Naive B cell (primary cell): ENCODE results near the gene SP5. TPM values are rescaled to one million over a fixed set of nuclear protein-coding genes. Genes with fewer than 3 reads are reported as not detected.
"Not testable (repeated sequence)": the region's sequence is repeated elsewhere in the genome, so short reads cannot be mapped to it uniquely, and the experiment has no call there.

Experiments
- ATAC-seq, 2 donors: fragments of 150-1000 bp; cut with Tn5 transposase; 2 replicates each; pipeline ENCODE4 v1.10.0; 2021; ENCODE audit warnings: low read depth in 2 of 2, mild to moderate bottlenecking in 2 of 2, moderate library complexity in 2 of 2
- DNase-seq: peaks from one replicate; pipeline ENCODE4 v3.0.0; 2022
- H3K27ac Mint-ChIP-seq, 6 donors: one replicate each; pipeline ENCODE4 v1.8.0; 2020 to 2022; ENCODE audit warnings: mild to moderate bottlenecking in 6 of 6, mixed read lengths in 6 of 6, moderate library complexity in 5 of 6, inconsistent platforms in 2 of 6
- H3K27me3 Mint-ChIP-seq, 3 donors: one replicate each; pipeline ENCODE4 v1.8.0; 2021 to 2022; ENCODE audit warnings: mixed read lengths in 3 of 3, mild to moderate bottlenecking in 1 of 3
- H3K36me3 Mint-ChIP-seq, 2 donors: one replicate each; pipeline ENCODE4 v1.8.0; 2020 to 2022; ENCODE audit warnings: mixed read lengths in 2 of 2, inconsistent platforms in 1 of 2, mild to moderate bottlenecking in 1 of 2
- H3K4me1 Mint-ChIP-seq, 3 donors: one replicate each; pipeline ENCODE4 v1.8.0; 2020 to 2022; ENCODE audit warnings: mixed read lengths in 3 of 3, inconsistent platforms in 1 of 3, mild to moderate bottlenecking in 1 of 3, moderate library complexity in 1 of 3
- H3K4me3 Mint-ChIP-seq, 8 donors: one replicate each; pipeline ENCODE4 v1.8.0; 2020 to 2022; ENCODE audit warnings: mild to moderate bottlenecking in 8 of 8, mixed read lengths in 8 of 8, moderate library complexity in 8 of 8, inconsistent platforms in 2 of 8
- H3K9me3 Mint-ChIP-seq, 7 donors: one replicate each; pipeline ENCODE4 v1.8.0; 2020 to 2022; ENCODE audit warnings: mixed read lengths in 7 of 7, mild to moderate bottlenecking in 5 of 7, inconsistent platforms in 2 of 7, moderate library complexity in 1 of 7
- polyA plus RNA-seq, 6 donors: library from polyadenylated mRNA; unstranded; fragments of 300-500 nt; fragmentation: Illumina TruSeq; gene quantifications; one replicate each; pipeline ENCODE4 v1.2.3, GENCODE V29; 2021; ENCODE audit warnings: low read depth in 6 of 6

Gene SP5
- polyA plus RNA-seq = not detected

GRCh38 chr2:170715062-170715931 is at the start of gene SP5:
Gene SP5, plus strand, starts transcription at chr2:170715337. Its CDS starts 176 bp downstream, at chr2:170715513.
- Mint-ChIP-seq H3K27me3 (peaks cover 52 to 70% (median 69%) of the 10 kb centered on the region in 3 donors), H3K27ac (peak within 1 kb of the TSS in 3 of 6 donors; percentile 49 to 92 (median 56)), H3K36me3 (peaks cover 0 to 14% of the 10 kb centered on the region in 2 donors), H3K9me3 (peaks cover 0 to 5% (median under 1%) of the 10 kb centered on the region in 7 donors), H3K4me1 (peaks cover 17 to 20% (median 20%) of the 10 kb centered on the region in 3 donors), H3K4me3 (peak within 1 kb of the TSS; percentile 73 to 89 (median 84))
- ATAC-seq (no peak), DNase-seq (no peak)

GRCh38 chr2:170665743-170666142 is 49.4 kb upstream of the SP5 start:
- Mint-ChIP-seq H3K4me3 (no peak overlapping the region), H3K27ac (no peak overlapping the region), H3K9me3 (peaks cover 0 to 4% (median 0%) of the 10 kb centered on the region in 7 donors), H3K4me1 (no peaks in the 10 kb centered on the region), H3K36me3 (no peaks in the 10 kb centered on the region), H3K27me3 (peaks cover 11 to 19% (median 17%) of the 10 kb centered on the region in 3 donors)
- no peak for ATAC-seq
- DNase-seq = no peak

- peaks cover 6 to 37% (median 21%) of the 10 kb centered on the region in 3 donors for H3K27me3 Mint-ChIP-seq
- no peak for DNase-seq
- ATAC-seq = no peak
- peaks cover 0 to 4% (median 0%) of the 10 kb centered on the region in 7 donors for H3K9me3 Mint-ChIP-seq
- H3K27ac Mint-ChIP-seq = no peak overlapping the region
- no peaks in the 10 kb centered on the region for H3K4me1 Mint-ChIP-seq
- H3K4me3 Mint-ChIP-seq = no peak overlapping the region
- no peaks in the 10 kb centered on the region for H3K36me3 Mint-ChIP-seq
Measured at GRCh38 chr2:170669909-170670308, 45.2 kb upstream of the SP5 start.

- Mint-ChIP-seq H3K4me3 (no peak overlapping the region), H3K4me1 (no peaks in the 10 kb centered on the region), H3K36me3 (no peaks in the 10 kb centered on the region), H3K27me3 (peaks cover 0 to 36% (median 14%) of the 10 kb centered on the region in 3 donors), H3K9me3 (no peaks in the 10 kb centered on the region), H3K27ac (no peak overlapping the region)
- no peak for DNase-seq
- ATAC-seq = no peak
Measured at GRCh38 chr2:170670651-170671050, 44.5 kb upstream of the SP5 start.

- Mint-ChIP-seq H3K9me3 (no peaks in the 10 kb centered on the region), H3K4me3 (no peak overlapping the region), H3K27me3 (peaks cover 0 to 36% (median 13%) of the 10 kb centered on the region in 3 donors), H3K27ac (no peak overlapping the region), H3K4me1 (no peaks in the 10 kb centered on the region), H3K36me3 (no peaks in the 10 kb centered on the region)
- DNase-seq (no peak), ATAC-seq (no peak)
Measured at GRCh38 chr2:170671079-170671478, 44.1 kb upstream of the SP5 start.

GRCh38 chr2:170674282-170674681 is 40.9 kb upstream of the SP5 start:
- not testable (repeated sequence) for H3K36me3 Mint-ChIP-seq, H3K4me3 Mint-ChIP-seq, DNase-seq, H3K9me3 Mint-ChIP-seq, H3K4me1 Mint-ChIP-seq, H3K27ac Mint-ChIP-seq, ATAC-seq
- peaks cover 0 to 30% (median 13%) of the 10 kb centered on the region in 3 donors for H3K27me3 Mint-ChIP-seq

GRCh38 chr2:170675701-170676100 is 39.4 kb upstream of the SP5 start:
- no peak for ATAC-seq
- H3K36me3 Mint-ChIP-seq = no peaks in the 10 kb centered on the region

GRCh38 chr2:170679607-170680079 is 35.5 kb upstream of the SP5 start:
- DNase-seq (no peak), ATAC-seq (no peak)
- Mint-ChIP-seq H3K4me1 (no peaks in the 10 kb centered on the region), H3K9me3 (no peaks in the 10 kb centered on the region), H3K36me3 (no peaks in the 10 kb centered on the region), H3K4me3 (no peak overlapping the region), H3K27ac (no peak overlapping the region), H3K27me3 (peaks cover 0 to 16% (median 11%) of the 10 kb centered on the region in 3 donors)

More at GRCh38 chr2:170675701-170676100, 39.4 kb upstream of the SP5 start:
- no peak for DNase-seq
- H3K4me1 Mint-ChIP-seq = no peaks in the 10 kb centered on the region
- H3K9me3 Mint-ChIP-seq = no peaks in the 10 kb centered on the region
- H3K27ac Mint-ChIP-seq = no peak overlapping the region
- H3K27me3 Mint-ChIP-seq = peaks cover 0 to 30% (median 13%) of the 10 kb centered on the region in 3 donors
- H3K4me3 Mint-ChIP-seq = no peak overlapping the region

GRCh38 chr2:170680172-170680941 is 34.8 kb upstream of the SP5 start:
- Mint-ChIP-seq H3K9me3 (no peaks in the 10 kb centered on the region), H3K36me3 (no peaks in the 10 kb centered on the region), H3K27ac (no peak overlapping the region), H3K4me1 (no peaks in the 10 kb centered on the region), H3K27me3 (peaks cover 6 to 17% (median 11%) of the 10 kb centered on the region in 3 donors), H3K4me3 (no peak overlapping the region)
- ATAC-seq = no peak
- no peak for DNase-seq

GRCh38 chr2:170681311-170681710 is 33.8 kb upstream of the SP5 start:
- no peak overlapping the region for H3K27ac Mint-ChIP-seq
- no peak for DNase-seq
- no peaks in the 10 kb centered on the region for H3K9me3 Mint-ChIP-seq
- H3K36me3 Mint-ChIP-seq = no peaks in the 10 kb centered on the region
- H3K4me3 Mint-ChIP-seq = no peak overlapping the region
- H3K27me3 Mint-ChIP-seq = peaks cover 11 to 17% (median 16%) of the 10 kb centered on the region in 3 donors
- no peaks in the 10 kb centered on the region for H3K4me1 Mint-ChIP-seq
- no peak for ATAC-seq

GRCh38 chr2:170685591-170685990 is 29.5 kb upstream of the SP5 start:
- Mint-ChIP-seq H3K36me3 (no peaks in the 10 kb centered on the region), H3K27me3 (peaks cover 11 to 22% (median 17%) of the 10 kb centered on the region in 3 donors), H3K27ac (no peak overlapping the region), H3K4me1 (no peaks in the 10 kb centered on the region), H3K4me3 (no peak overlapping the region), H3K9me3 (peaks cover 0 to 2% (median 0%) of the 10 kb centered on the region in 7 donors)
- DNase-seq = no peak
- no peak for ATAC-seq

GRCh38 chr2:170689481-170689880 is 25.7 kb upstream of the SP5 start:
- peak overlapping the region in 1 of 8 donors; percentile 47 for H3K4me3 Mint-ChIP-seq
- H3K4me1 Mint-ChIP-seq = no peaks in the 10 kb centered on the region
- no peak overlapping the region for H3K27ac Mint-ChIP-seq
- H3K36me3 Mint-ChIP-seq = no peaks in the 10 kb centered on the region
- no peak for ATAC-seq
- H3K27me3 Mint-ChIP-seq = peaks cover 12 to 27% (median 15%) of the 10 kb centered on the region in 3 donors
- DNase-seq = no peak
- peaks cover 0 to 5% (median 0%) of the 10 kb centered on the region in 7 donors for H3K9me3 Mint-ChIP-seq

GRCh38 chr2:170690640-170691039 is 24.5 kb upstream of the SP5 start:
- no peak overlapping the region for H3K4me3 Mint-ChIP-seq
- H3K4me1 Mint-ChIP-seq = no peaks in the 10 kb centered on the region
- no peak overlapping the region for H3K27ac Mint-ChIP-seq
- ATAC-seq (no peak), DNase-seq (no peak)
- peaks cover 12 to 17% (median 15%) of the 10 kb centered on the region in 3 donors for H3K27me3 Mint-ChIP-seq
- peaks cover 0 to 5% (median 0%) of the 10 kb centered on the region in 7 donors for H3K9me3 Mint-ChIP-seq
- no peaks in the 10 kb centered on the region for H3K36me3 Mint-ChIP-seq
